ENCODE data around the gene CTU2. TPM values are rescaled to one million over a fixed set of nuclear protein-coding genes. Genes with fewer than 3 reads are reported as not detected.

Gene CTU2
- total RNA-seq, 1 experiment from 2014 or later, result 39.5 TPM

GRCh38 chr16:88739139-88739976, 33.1 kb downstream of the CTU2 start:
- TF ChIP-seq, protein P1, sequence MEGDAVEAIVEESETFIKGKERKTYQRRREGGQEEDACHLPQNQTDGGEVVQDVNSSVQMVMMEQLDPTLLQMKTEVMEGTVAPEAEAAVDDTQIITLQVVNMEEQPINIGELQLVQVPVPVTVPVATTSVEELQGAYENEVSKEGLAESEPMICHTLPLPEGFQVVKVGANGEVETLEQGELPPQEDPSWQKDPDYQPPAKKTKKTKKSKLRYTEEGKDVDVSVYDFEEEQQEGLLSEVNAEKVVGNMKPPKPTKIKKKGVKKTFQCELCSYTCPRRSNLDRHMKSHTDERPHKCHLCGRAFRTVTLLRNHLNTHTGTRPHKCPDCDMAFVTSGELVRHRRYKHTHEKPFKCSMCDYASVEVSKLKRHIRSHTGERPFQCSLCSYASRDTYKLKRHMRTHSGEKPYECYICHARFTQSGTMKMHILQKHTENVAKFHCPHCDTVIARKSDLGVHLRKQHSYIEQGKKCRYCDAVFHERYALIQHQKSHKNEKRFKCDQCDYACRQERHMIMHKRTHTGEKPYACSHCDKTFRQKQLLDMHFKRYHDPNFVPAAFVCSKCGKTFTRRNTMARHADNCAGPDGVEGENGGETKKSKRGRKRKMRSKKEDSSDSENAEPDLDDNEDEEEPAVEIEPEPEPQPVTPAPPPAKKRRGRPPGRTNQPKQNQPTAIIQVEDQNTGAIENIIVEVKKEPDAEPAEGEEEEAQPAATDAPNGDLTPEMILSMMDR (IDR thresholded peaks at IDR 0.05; ENCODE audit: unreplicated experiment), result no peak
- BruUV-seq (replicated peaks), result no TSS peak
- CTCF ChIA-PET, result interaction anchor here (0.7 kb wide), 1 partner anchor 182 kb away, joined by 4 read pairs; no protein-coding TSS in a partner anchor
- Mint-ChIP-seq H3K4me1 (ENCODE audit: low read depth, unreplicated experiment) (no peaks in the 10 kb centered on the region), H3K4me3 (ENCODE audit: low read depth, unreplicated experiment) (no peak overlapping the region), H3K36me3 (ENCODE audit: insufficient read depth, unreplicated experiment) (peaks cover 54% of the 10 kb centered on the region), H3K27me3 (ENCODE audit: unreplicated experiment) (no peaks in the 10 kb centered on the region), H3K27ac (ENCODE audit: unreplicated experiment) (no peak overlapping the region), H3K9me3 (ENCODE audit: low read depth, unreplicated experiment) (no peaks in the 10 kb centered on the region)
- no peak for DNase-seq
- intact Hi-C loops (cut with micrococcal nuclease; ENCODE audit: unreplicated experiment), result loop anchor here (5.0 kb wide), 1 partner anchor 478 kb away; the partner anchor contains the start of gene ZNF778

GRCh38 chr16:88739977-88740726, 33.8 kb downstream of the CTU2 start:
- H3K36me3 Mint-ChIP-seq (ENCODE audit: insufficient read depth, unreplicated experiment), result peaks cover 49% of the 10 kb centered on the region
- TF ChIP-seq, protein P1 (IDR thresholded peaks at IDR 0.05; ENCODE audit: unreplicated experiment), result no peak
- no peak for DNase-seq
- no peaks in the 10 kb centered on the region for H3K4me1 Mint-ChIP-seq (ENCODE audit: low read depth, unreplicated experiment)
- intact Hi-C loops (cut with micrococcal nuclease; ENCODE audit: unreplicated experiment), result loop anchor here (5.0 kb wide), 1 partner anchor 477 kb away; the partner anchor contains the start of gene ZNF778
- CTCF ChIA-PET, result interaction anchor here (0.7 kb wide), 1 partner anchor 181 kb away, joined by 4 read pairs; no protein-coding TSS in a partner anchor
- H3K27me3 Mint-ChIP-seq (ENCODE audit: unreplicated experiment), result no peaks in the 10 kb centered on the region
- no TSS peak for BruUV-seq (replicated peaks)
- no peak overlapping the region for H3K4me3 Mint-ChIP-seq (ENCODE audit: low read depth, unreplicated experiment)
- H3K27ac Mint-ChIP-seq (ENCODE audit: unreplicated experiment), result no peak overlapping the region
- no peaks in the 10 kb centered on the region for H3K9me3 Mint-ChIP-seq (ENCODE audit: low read depth, unreplicated experiment)

DNA sequence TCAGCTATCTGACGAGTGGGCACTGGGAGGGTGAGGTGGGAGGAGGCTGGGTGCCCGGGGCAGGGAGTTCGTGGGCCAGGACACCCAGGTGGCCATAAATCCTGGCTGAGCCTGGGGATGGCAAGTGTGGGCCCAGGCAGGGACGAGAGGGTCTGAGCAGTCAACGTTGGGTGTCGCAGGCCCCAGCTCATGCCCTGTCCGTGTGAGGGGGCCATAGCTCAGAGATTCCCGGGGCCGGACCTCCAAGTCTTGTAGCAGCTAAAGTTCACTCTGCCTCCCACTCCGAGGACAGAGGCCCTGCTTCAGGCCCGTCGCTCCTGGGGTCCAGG, 34.4 kb downstream of the CTU2 start:
- no peak for DNase-seq
- no peaks in the 10 kb centered on the region for H3K27me3 Mint-ChIP-seq (ENCODE audit: unreplicated experiment)
- peaks cover 1% of the 10 kb centered on the region for H3K4me1 Mint-ChIP-seq (ENCODE audit: low read depth, unreplicated experiment)
- TF ChIP-seq, protein P1 (IDR thresholded peaks at IDR 0.05; ENCODE audit: unreplicated experiment), result no peak
- H3K9me3 Mint-ChIP-seq (ENCODE audit: low read depth, unreplicated experiment), result no peaks in the 10 kb centered on the region
- no peak overlapping the region for H3K4me3 Mint-ChIP-seq (ENCODE audit: low read depth, unreplicated experiment)
- CTCF ChIA-PET, result no interaction called here
- peaks cover 46% of the 10 kb centered on the region for H3K36me3 Mint-ChIP-seq (ENCODE audit: insufficient read depth, unreplicated experiment)
- intact Hi-C loops (cut with micrococcal nuclease; ENCODE audit: unreplicated experiment), result no loop called here
- no TSS peak for BruUV-seq (replicated peaks)
- H3K27ac Mint-ChIP-seq (ENCODE audit: unreplicated experiment), result no peak overlapping the region

- Mint-ChIP-seq H3K36me3 (ENCODE audit: insufficient read depth, unreplicated experiment) (peaks cover 41% of the 10 kb centered on the region), H3K9me3 (ENCODE audit: low read depth, unreplicated experiment) (no peaks in the 10 kb centered on the region), H3K27me3 (ENCODE audit: unreplicated experiment) (no peaks in the 10 kb centered on the region), H3K27ac (ENCODE audit: unreplicated experiment) (peak overlapping the region; percentile 50), H3K4me1 (ENCODE audit: low read depth, unreplicated experiment) (peaks cover 8% of the 10 kb centered on the region), H3K4me3 (ENCODE audit: low read depth, unreplicated experiment) (no peak overlapping the region)
- DNase-seq, result no peak
- intact Hi-C loops (cut with micrococcal nuclease; ENCODE audit: unreplicated experiment), result no loop called here
- CTCF ChIA-PET, result no interaction called here
- TF ChIP-seq, protein P1 (IDR thresholded peaks at IDR 0.05; ENCODE audit: unreplicated experiment), result no peak
- BruUV-seq (replicated peaks), result no TSS peak
Measured at GRCh38 chr16:88741368-88741767, 35.1 kb downstream of the CTU2 start.
